Body of pancreas (tissue), 4 donors: ENCODE data around the gene B4GAT1.

ENCODE experiments used
- POLR2A ChIP-seq, 3 donors: fragments of 450-650 bp; IDR thresholded peaks; one replicate each; pipeline ENCODE4 v1.6.1; 2016; ENCODE audit warnings: antibody characterized with exemption in 3 of 3, mild to moderate bottlenecking in 2 of 3
- TF ChIP-seq, protein P1 (sequence below), 7 experiments: fragments of 450-650 bp in 4 of 7; fragments of 200-600 bp in 3 of 7; sonication (generic) in 3 of 7; IDR thresholded peaks; one replicate each; pipeline ENCODE4 v1.5.1; 2016 to 2019; ENCODE audit warnings: antibody characterized with exemption in 7 of 7

DNA sequence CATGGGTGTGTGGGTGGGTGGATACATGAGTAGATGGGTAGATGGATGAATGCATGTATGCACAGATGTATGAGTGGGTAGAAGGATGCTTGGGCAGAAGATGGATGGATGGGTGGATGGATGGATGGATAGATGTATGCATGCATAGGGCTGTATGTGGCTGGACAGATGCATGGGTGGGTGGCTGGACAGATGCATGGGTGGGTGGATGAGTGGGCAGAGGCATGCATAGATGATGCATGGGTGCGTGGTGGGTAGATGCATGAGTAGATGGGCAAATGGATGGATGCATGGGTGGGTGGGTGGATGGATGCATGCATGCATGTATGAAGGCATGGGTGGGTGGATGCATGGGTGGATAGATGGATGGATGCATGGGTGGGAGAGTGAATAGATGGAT, 23.7 kb downstream of the B4GAT1 start:
- TF ChIP-seq, protein P1, sequence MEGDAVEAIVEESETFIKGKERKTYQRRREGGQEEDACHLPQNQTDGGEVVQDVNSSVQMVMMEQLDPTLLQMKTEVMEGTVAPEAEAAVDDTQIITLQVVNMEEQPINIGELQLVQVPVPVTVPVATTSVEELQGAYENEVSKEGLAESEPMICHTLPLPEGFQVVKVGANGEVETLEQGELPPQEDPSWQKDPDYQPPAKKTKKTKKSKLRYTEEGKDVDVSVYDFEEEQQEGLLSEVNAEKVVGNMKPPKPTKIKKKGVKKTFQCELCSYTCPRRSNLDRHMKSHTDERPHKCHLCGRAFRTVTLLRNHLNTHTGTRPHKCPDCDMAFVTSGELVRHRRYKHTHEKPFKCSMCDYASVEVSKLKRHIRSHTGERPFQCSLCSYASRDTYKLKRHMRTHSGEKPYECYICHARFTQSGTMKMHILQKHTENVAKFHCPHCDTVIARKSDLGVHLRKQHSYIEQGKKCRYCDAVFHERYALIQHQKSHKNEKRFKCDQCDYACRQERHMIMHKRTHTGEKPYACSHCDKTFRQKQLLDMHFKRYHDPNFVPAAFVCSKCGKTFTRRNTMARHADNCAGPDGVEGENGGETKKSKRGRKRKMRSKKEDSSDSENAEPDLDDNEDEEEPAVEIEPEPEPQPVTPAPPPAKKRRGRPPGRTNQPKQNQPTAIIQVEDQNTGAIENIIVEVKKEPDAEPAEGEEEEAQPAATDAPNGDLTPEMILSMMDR (IDR thresholded peaks at IDR 0.05), result no peak
- TF ChIP-seq POLR2A (IDR thresholded peaks at IDR 0.05), result no peak
